Activated CD4-positive, CD25-positive, alpha-beta regulatory T cell treated with anti-CD3 and anti-CD28 coated beads, Interleukin-2, amount 50 U/mL, for 72 hours (primary cell): Measurements from ENCODE around the gene COPA.

Experiments
- DNase-seq: peaks from one replicate; pipeline ENCODE4 v3.0.0; 2021

The COPA gene

GRCh38 chr1:160261893-160262794 is 80.9 kb downstream of the COPA start, which contains the start of gene DCAF8:
Gene DCAF8, minus strand, starts transcription at chr1:160262549. Its CDS starts 18,541 bp downstream, at chr1:160244008.
- peak; percentile 98 for DNase-seq

DNA sequence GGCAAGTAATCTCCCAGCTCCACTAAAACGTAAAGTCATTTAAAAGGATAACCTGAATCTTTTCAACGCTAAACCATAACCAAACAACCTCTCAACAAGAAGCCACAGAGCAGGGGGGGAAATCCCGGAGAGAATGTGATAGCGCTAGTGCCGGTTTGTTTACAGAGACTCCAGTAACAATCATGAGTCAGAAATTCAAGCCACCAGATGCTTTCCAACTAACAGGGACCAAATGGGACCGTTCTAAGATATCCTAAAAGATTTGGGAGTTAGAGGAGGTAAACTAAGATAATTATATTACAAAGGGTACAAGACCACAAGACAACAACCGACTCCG is 81.5 kb downstream of the COPA start:
- peak; percentile 58 for DNase-seq

DNA sequence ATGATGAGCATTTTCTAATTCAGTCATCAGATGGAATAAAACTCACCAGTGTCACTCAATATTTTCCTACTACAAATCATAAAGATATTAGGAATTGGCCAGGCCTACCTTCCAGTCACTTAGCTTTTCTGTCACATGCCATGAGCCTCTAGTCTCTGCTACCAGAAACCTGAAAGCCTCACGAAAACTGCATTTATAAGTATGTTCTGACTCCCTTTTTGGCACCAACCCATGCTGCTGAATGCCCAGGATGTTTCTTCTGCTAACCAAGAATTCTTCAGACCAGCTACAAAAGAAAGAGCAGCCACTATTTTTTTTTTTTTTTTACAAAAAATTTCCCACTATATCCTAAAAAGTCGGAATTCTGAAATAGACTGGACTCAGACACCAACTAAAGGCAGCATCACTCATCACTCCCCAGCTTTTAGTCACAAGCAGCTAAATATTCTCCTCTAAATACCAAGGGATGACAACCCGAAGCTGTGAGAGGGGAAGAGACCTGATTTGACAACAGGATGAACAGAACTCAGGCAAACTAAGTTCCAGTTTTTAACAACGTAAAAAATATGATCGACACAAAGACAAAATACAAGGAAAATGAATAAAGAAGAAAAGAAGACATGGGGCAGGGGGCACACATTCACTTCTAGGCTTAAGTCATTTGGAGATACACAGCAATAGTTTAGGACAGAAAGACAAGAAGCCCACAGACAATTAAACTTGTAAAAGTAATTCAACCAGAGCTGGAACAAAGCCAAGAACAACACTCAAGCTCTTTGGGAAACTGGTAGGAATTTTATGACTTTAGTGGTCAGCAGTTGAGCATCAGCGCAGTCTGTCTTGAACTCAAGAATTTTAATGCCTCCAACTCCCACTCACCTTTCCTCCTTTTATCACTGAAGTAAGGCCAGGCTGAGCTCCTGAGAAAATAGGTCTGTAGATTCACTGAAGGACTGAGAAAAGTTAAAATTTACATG is 82.4 kb downstream of the COPA start:
- DNase-seq: no peak

DNA sequence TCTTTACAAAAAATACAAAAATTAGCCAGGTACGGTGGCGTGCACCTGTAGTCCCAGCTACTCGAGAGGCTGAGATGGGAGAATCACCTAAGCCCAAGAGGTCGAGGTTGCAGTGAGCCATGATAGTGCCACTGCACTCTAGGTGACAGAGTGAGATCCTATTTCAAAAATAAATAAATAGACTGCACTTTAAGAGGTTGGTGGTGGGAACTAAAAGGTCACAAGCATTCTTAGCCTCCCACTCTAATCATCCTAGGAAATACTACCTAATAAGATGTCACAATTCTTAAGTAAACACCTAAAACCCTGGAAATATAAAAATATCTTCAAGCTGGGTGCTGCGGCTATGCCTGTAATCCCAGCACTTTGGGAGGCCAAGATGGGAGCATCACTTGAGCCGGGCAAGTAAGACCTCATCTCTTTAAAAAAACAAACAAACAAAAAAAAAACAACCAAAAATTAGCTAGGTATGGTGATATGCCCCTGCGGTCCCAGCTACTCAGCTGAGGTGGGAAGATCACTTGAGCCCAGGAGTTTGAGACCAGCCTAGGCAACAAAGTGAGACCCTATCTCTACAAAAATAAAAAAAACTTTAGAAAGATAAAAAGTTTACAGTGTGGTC is 84.8 kb downstream of the COPA start:
- no peak for DNase-seq

DNA sequence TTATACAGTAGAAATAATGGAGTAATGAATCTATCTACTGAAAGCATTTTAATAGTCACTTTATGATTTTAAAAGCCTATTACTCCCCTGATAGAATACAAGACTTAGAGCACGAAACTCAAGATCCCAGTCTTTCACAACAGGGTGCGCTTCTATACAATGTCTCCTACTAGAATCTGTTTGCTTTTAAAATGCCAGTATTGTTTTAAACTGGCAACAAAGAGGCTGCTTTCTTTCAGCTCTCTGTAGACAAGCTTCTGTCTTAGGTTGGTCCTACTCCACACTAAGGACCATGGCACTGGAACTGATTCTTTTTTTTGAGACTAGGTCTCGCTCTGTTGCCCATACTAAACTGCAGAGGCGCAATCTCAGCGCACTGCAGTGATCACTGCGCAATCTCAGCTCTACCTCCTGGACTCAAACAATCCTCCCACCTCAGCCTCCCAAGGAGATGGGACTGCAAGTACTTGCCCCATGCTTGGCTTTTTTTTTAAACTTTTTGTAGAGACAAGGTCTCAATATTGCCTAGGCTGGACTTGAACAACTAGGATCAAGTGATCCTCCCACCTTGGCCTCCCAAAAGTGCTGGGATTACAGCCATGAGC is 85.5 kb downstream of the COPA start:
- DNase-seq: no peak

DNA sequence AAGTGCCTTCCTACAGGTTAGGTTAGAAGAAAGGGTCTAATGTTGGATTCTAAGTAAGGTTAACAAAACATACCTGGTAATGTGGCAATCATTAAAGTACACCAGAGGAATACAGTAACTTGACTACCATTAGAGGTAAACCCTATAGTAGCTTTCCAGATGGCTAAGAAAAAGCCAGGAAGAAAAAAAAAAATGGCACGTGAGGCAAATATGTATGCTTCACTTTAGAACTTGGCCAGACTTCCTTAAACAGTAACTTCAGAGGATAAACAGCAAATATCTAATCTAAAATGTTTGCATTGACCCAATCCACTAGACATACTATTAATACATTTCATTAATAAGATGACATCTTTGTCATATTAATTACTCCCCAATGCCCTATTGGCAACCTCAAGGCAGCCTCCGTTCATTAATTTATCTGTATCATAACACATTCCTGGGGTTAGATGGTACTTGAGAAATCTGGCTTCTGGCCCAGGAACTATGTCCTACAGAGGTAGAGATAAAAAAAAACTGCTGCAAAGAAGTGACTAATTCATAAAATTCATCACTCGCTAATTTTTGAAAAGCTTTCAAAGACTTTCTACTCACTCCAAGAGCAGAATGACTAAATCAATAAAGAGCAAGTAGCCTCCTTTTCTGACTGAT is 86.5 kb downstream of the COPA start:
- DNase-seq: no peak

- no peak for DNase-seq
Observed at GRCh38 chr1:160255781-160256300, 87.2 kb downstream of the COPA start.

DNA sequence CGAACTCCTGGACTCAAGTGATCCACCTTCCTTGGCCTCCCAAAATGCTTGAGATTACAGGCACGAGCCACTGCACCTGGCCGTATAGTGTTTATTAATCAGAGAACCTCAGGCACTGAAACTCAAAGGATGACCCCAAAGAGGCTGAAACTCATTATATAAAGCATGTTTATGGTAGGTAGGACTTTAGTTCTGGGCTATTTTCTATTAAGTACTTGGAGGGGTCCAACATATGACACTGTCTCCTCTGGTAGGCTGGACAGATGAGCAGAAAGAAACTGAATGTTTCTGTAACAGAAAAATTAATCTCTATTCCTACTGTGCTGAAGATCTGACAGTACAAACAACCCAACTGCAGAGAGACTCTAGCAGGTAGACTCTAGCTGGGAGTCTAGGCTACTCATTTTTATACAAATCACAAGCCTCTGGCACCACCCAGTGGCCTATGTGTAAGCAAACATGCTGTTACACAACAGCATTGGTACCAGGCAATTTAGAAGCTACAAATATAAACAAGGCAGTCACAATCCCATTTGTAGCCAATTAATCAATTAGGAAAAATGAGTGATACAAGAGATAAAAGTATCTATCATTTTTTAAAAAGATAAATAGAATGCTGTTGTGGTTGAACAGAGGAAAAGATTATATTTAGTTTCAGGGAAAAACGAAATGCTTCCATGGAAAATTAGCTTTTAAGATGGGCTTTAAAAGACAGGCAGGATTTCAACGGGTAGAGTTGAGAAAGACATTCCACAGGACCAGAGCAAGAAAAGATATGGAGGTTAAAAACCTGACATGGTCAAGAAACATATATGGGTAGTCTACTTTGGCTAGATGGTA is 91.1 kb downstream of the COPA start:
- DNase-seq: no peak

- no peak for DNase-seq
Observed at GRCh38 chr1:160251011-160251410, 92.0 kb downstream of the COPA start.

DNA sequence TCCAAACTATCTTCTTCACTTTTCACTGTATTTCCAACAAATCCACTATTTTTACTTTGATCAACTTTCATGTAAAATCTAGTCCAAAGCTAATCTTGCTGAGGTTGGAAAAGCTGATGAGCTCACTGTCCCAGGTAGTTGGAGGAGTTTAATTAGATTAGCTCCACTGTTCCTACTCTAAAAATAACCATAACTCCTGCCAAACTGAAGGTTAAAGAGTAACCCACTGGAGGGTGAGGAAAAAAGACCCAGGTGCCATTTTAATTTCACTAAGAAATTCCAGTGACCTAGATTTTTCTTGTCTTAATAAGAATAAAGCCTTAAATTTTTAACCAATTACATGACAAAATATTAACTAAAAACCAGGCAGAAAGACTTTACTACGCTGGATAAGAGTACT is 96.0 kb downstream of the COPA start:
- DNase-seq: no peak

DNA sequence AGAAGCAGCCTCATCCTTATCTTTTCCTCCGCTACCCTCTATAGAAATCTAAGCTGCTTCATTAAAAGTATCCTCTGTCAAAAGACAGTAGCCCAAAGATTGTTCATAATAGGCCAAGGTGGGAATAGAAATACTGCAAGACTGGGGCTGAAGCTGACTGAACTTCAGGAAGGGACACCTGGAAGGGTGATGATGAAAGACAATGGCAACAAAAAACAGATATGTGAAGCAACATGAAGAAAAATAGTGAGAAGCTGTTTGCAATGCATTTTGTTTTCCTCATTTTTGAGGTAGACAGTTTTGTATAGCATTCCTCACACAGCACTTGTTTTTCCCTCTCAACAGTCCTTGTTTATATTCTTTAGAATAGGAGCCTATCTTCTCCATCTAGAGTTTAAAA is 97.6 kb downstream of the COPA start:
- DNase-seq: no peak

DNA sequence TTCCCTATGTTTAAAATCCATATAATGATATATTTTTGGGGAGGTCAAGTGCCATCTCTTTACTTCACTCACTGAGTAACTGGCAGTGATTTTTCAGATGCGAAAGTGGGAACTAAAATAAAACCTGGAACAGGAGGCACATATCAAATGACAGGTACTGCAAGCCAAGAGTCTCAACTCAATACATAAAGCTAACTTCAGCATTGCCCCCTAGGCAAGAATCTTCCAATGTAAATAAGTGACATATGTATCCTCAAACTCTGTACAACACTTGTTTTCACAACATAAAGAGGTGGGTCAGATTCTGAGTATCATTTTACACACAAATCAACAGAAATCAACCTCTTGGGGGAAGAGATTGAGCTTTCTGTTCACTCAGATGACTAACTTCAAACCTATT is 98.8 kb downstream of the COPA start:
- no peak for DNase-seq

DNA sequence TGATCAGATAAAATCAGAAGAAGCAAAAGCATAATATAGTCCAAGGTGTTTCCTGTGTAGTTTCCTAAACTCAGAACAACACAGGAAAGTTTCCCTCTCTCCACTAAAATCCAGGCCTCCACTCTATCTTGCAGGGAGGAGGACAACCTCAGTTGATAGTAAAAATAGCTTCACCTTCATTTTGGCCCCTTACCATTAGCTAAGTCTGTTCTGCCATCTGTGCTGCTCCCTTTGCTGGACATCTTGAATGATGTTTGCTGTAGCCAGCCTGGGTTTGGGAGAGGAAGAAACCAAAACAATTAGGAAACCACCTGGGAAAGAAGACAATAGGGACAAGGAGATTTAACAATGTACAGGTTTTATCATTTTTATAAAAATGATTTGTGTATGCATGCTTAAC is 99.3 kb downstream of the COPA start:
- no peak for DNase-seq

DNA sequence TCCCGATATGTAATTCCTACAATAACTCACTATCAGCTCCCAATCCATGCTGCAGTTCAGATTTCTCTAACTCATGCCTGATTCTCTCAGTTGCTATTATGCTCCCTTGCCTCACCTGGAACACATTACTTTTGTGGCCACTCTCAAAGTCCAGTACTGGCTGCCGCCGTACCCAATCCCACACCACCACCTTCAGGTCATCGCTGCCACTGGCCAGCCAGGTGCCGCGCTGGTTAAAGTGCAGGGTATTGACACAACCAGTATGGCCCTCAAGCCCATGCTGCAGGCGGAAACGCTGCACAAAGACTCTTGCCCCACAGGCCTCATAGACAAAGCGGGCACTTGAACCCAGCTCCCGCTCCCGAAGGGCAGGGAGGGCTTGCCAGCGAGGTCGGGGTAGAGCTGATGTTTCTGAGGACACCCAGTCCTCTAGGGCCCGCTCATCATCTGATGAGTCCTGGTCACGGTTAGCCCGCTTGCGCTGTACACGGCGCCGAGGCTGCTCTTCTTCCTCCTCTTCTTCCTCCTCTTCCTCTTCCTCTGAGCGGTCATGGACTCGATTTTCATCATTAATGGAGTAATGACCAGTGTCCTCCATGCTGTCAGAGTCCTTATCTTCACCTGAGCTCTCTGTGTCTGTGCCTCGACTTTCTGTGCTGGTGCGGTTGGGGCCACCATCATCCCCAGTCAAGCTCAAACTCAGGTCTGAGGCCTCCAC is 103.3 kb downstream of the COPA start:
- DNase-seq: no peak
